ENCODE results near the gene GOLT1B. TPM values are rescaled to one million over a fixed set of nuclear protein-coding genes. Genes with fewer than 3 reads are reported as not detected.

Gene GOLT1B
- total RNA-seq, 2 donors from 2014 or later = 13.9 to 21.0 TPM

- intact Hi-C loops (cut with DNase I) = no loop called here
- Histone ChIP-seq H3K36me3 (no peaks in the 10 kb centered on the region), H3K4me3 (no peak overlapping the region), H3K27ac (no peak overlapping the region), H3K4me1 (replicated peaks) (no peaks in the 10 kb centered on the region), H3K27me3 (replicated peaks; ENCODE audit: insufficient read depth) (no peaks in the 10 kb centered on the region), H3K9me3 (no peaks in the 10 kb centered on the region)
- WGBS = 71% methylated on average over 6 of the region's 6 CpGs
- DNase-seq (ENCODE audit: low spot score) = no peak
- TF ChIP-seq POLR2A (IDR thresholded peaks at IDR 0.05) = no peak
These were observed 40.2 kb downstream of the GOLT1B start for GRCh38 chr12:21541773-21542172.

GRCh38 chr12:21542403-21542802 lies 40.8 kb downstream of the GOLT1B start:
- TF ChIP-seq CTCF (IDR thresholded peaks at IDR 0.05) (no peak), POLR2AphosphoS5 (IDR thresholded peaks at IDR 0.05) (no peak), POLR2A (IDR thresholded peaks at IDR 0.05) (no peak)
- no peaks in the 10 kb centered on the region for H3K4me1 ChIP-seq (replicated peaks)
- H3K9me3 ChIP-seq = no peaks in the 10 kb centered on the region
- no peak overlapping the region for H3K4me3 ChIP-seq
- H3K27me3 ChIP-seq (replicated peaks; ENCODE audit: insufficient read depth) = no peaks in the 10 kb centered on the region
- WGBS = 57% methylated on average over 5 of the region's 5 CpGs
- H3K27ac ChIP-seq = no peak overlapping the region
- H3K36me3 ChIP-seq = no peaks in the 10 kb centered on the region
- intact Hi-C loops (cut with DNase I) = no loop called here
- DNase-seq (ENCODE audit: low spot score) = no peak

GRCh38 chr12:21543151-21543550 lies 41.6 kb downstream of the GOLT1B start:
- no peak for TF ChIP-seq POLR2A (IDR thresholded peaks at IDR 0.05)
- TF ChIP-seq POLR2AphosphoS5 (IDR thresholded peaks at IDR 0.05) = no peak
- no peak for TF ChIP-seq CTCF (IDR thresholded peaks at IDR 0.05)
- Histone ChIP-seq H3K9me3 (no peaks in the 10 kb centered on the region), H3K4me3 (no peak overlapping the region), H3K27me3 (replicated peaks; ENCODE audit: insufficient read depth) (no peaks in the 10 kb centered on the region), H3K36me3 (no peaks in the 10 kb centered on the region), H3K27ac (no peak overlapping the region), H3K4me1 (replicated peaks) (no peaks in the 10 kb centered on the region)
- no peak for DNase-seq (ENCODE audit: low spot score)
- intact Hi-C loops (cut with DNase I) = no loop called here

GRCh38 chr12:21545557-21545956 lies 44.0 kb downstream of the GOLT1B start:
- Histone ChIP-seq H3K36me3 (no peaks in the 10 kb centered on the region), H3K27me3 (replicated peaks; ENCODE audit: insufficient read depth) (no peaks in the 10 kb centered on the region), H3K9me3 (no peaks in the 10 kb centered on the region), H3K4me1 (replicated peaks) (no peaks in the 10 kb centered on the region), H3K4me3 (no peak overlapping the region), H3K27ac (no peak overlapping the region)
- TF ChIP-seq POLR2A (IDR thresholded peaks at IDR 0.05) (no peak), POLR2AphosphoS5 (IDR thresholded peaks at IDR 0.05) (no peak), CTCF (IDR thresholded peaks at IDR 0.05) (no peak)
- 91% methylated on average over 2 of the region's 2 CpGs for WGBS
- DNase-seq (ENCODE audit: low spot score) = no peak
- intact Hi-C loops (cut with DNase I) = no loop called here

- no peak overlapping the region for H3K4me3 ChIP-seq
- no peaks in the 10 kb centered on the region for H3K27me3 ChIP-seq (replicated peaks; ENCODE audit: insufficient read depth)
- TF ChIP-seq POLR2AphosphoS5 (IDR thresholded peaks at IDR 0.05) = no peak
- no peak for TF ChIP-seq POLR2A (IDR thresholded peaks at IDR 0.05)
- TF ChIP-seq CTCF (IDR thresholded peaks at IDR 0.05) = no peak
- no peak for DNase-seq (ENCODE audit: low spot score)
- no peaks in the 10 kb centered on the region for H3K4me1 ChIP-seq (replicated peaks)
- intact Hi-C loops (cut with DNase I) = no loop called here
- 0% methylated on average over 1 of the region's 1 CpG for WGBS
- no peaks in the 10 kb centered on the region for H3K9me3 ChIP-seq
- H3K27ac ChIP-seq = no peak overlapping the region
- no peaks in the 10 kb centered on the region for H3K36me3 ChIP-seq
These were observed 45.1 kb downstream of the GOLT1B start for GRCh38 chr12:21546716-21547115.

Measured in prostate gland (tissue), 2 donors.